ENCODE results near the gene USH2A. TPM values are rescaled to one million over a fixed set of nuclear protein-coding genes. Genes with fewer than 3 reads are reported as not detected.

USH2A gene
- polyA plus RNA-seq, 1 donor from 2014 or later = 0.17 TPM

DNA sequence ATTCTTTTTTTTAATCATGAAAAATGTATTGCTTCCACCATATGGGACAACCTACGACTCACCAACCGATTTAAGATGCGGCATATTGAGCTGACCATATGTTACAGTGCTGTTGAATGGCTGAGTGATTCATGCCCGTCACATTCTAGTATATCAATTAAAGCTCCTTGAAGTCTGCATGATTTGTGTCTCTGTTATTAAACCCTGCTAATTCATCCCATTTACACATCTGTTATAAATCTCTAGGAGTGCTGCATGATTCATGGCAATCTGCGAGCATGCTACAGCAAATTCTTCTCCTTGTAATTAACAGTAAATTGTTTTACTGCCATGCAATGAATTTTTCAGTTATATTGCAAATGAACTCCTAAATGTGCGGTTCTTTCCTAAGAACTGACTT, 239.8 kb downstream of the USH2A start:
- no peak overlapping the region for H3K27ac ChIP-seq (ENCODE audit: low read length)
- TF ChIP-seq, protein P1, sequence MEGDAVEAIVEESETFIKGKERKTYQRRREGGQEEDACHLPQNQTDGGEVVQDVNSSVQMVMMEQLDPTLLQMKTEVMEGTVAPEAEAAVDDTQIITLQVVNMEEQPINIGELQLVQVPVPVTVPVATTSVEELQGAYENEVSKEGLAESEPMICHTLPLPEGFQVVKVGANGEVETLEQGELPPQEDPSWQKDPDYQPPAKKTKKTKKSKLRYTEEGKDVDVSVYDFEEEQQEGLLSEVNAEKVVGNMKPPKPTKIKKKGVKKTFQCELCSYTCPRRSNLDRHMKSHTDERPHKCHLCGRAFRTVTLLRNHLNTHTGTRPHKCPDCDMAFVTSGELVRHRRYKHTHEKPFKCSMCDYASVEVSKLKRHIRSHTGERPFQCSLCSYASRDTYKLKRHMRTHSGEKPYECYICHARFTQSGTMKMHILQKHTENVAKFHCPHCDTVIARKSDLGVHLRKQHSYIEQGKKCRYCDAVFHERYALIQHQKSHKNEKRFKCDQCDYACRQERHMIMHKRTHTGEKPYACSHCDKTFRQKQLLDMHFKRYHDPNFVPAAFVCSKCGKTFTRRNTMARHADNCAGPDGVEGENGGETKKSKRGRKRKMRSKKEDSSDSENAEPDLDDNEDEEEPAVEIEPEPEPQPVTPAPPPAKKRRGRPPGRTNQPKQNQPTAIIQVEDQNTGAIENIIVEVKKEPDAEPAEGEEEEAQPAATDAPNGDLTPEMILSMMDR (IDR thresholded peaks at IDR 0.05; ENCODE audit: poor library complexity, severe bottlenecking) = no peak
- TF ChIP-seq EP300 (conservative IDR thresholded peaks at IDR 0.05; ENCODE audit: poor library complexity, severe bottlenecking) (no peak), POLR2AphosphoS5 (IDR thresholded peaks at IDR 0.05) (no peak), RAD21 (conservative IDR thresholded peaks at IDR 0.05) (no peak), TAF1 (IDR thresholded peaks at IDR 0.05; ENCODE audit: low read depth) (no peak), MXI1 (conservative IDR thresholded peaks at IDR 0.05; ENCODE audit: poor library complexity, severe bottlenecking) (no peak), SMC3 (conservative IDR thresholded peaks at IDR 0.05; ENCODE audit: poor library complexity) (no peak), EZH2 (IDR thresholded peaks at IDR 0.05; ENCODE audit: borderline replicate concordance, insufficient read depth, low read length, poor library complexity, severe bottlenecking) (no peak)
- TF ChIP-seq, protein P2, sequence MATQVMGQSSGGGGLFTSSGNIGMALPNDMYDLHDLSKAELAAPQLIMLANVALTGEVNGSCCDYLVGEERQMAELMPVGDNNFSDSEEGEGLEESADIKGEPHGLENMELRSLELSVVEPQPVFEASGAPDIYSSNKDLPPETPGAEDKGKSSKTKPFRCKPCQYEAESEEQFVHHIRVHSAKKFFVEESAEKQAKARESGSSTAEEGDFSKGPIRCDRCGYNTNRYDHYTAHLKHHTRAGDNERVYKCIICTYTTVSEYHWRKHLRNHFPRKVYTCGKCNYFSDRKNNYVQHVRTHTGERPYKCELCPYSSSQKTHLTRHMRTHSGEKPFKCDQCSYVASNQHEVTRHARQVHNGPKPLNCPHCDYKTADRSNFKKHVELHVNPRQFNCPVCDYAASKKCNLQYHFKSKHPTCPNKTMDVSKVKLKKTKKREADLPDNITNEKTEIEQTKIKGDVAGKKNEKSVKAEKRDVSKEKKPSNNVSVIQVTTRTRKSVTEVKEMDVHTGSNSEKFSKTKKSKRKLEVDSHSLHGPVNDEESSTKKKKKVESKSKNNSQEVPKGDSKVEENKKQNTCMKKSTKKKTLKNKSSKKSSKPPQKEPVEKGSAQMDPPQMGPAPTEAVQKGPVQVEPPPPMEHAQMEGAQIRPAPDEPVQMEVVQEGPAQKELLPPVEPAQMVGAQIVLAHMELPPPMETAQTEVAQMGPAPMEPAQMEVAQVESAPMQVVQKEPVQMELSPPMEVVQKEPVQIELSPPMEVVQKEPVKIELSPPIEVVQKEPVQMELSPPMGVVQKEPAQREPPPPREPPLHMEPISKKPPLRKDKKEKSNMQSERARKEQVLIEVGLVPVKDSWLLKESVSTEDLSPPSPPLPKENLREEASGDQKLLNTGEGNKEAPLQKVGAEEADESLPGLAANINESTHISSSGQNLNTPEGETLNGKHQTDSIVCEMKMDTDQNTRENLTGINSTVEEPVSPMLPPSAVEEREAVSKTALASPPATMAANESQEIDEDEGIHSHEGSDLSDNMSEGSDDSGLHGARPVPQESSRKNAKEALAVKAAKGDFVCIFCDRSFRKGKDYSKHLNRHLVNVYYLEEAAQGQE (IDR thresholded peaks at IDR 0.05; ENCODE audit: borderline replicate concordance) = no peak
- H2AFZ ChIP-seq (ENCODE audit: low read depth, low read length) = no peak overlapping the region
- H3K9me3 ChIP-seq (ENCODE audit: low read length) = no peaks in the 10 kb centered on the region
- H3F3A ChIP-seq (ENCODE audit: insufficient read depth, low read length, poor library complexity, severe bottlenecking) = no peaks in the 10 kb centered on the region
- H3K9me2 ChIP-seq (ENCODE audit: insufficient read depth, low read length) = no peaks in the 10 kb centered on the region
- H3K9ac ChIP-seq (ENCODE audit: low read length) = no peak overlapping the region
- H3K27me3 ChIP-seq (ENCODE audit: insufficient read depth, low read depth, low read length) = no peaks in the 10 kb centered on the region
- no peaks in the 10 kb centered on the region for H3K79me2 ChIP-seq (replicated peaks; ENCODE audit: insufficient read depth, low read length)
- H3K36me3 ChIP-seq (ENCODE audit: insufficient read depth, low read length) = no peaks in the 10 kb centered on the region
- no peak overlapping the region for H3K4me3 ChIP-seq (ENCODE audit: low read length)
- no peaks in the 10 kb centered on the region for H4K20me1 ChIP-seq (ENCODE audit: insufficient read depth)
- no peak overlapping the region for H3K4me2 ChIP-seq (ENCODE audit: low read length)

DNA sequence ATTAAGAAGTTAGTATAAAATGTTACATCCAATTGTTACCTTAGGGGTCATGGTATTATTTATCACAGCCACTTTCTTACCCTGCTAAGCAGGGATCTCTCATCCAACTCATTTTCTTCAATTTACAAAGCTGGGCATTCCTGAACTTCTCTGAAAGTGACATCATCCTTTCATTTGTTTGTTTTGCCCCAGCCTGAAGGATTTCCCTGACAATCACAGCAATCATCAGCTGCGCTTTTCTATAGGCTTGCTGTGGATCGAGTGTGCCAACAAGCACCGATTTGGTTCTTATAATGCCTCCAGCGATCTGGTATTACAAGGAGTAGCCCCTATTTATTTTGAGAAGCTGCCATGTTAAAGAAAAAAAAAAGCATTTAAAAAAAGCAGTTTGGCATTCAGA, 240.2 kb downstream of the USH2A start:
- Histone ChIP-seq H3K79me2 (replicated peaks; ENCODE audit: insufficient read depth, low read length) (no peaks in the 10 kb centered on the region), H3K9ac (ENCODE audit: low read length) (no peak overlapping the region), H3K4me2 (ENCODE audit: low read length) (no peak overlapping the region), H3K36me3 (ENCODE audit: insufficient read depth, low read length) (no peaks in the 10 kb centered on the region), H3K27me3 (ENCODE audit: insufficient read depth, low read depth, low read length) (no peaks in the 10 kb centered on the region), H4K20me1 (ENCODE audit: insufficient read depth) (no peaks in the 10 kb centered on the region), H3K9me2 (ENCODE audit: insufficient read depth, low read length) (no peaks in the 10 kb centered on the region), H2AFZ (ENCODE audit: low read depth, low read length) (no peak overlapping the region), H3K27ac (ENCODE audit: low read length) (no peak overlapping the region), H3K9me3 (ENCODE audit: low read length) (no peaks in the 10 kb centered on the region), H3K4me3 (ENCODE audit: low read length) (no peak overlapping the region), H3F3A (ENCODE audit: insufficient read depth, low read length, poor library complexity, severe bottlenecking) (no peaks in the 10 kb centered on the region)
- TF ChIP-seq MXI1 (conservative IDR thresholded peaks at IDR 0.05; ENCODE audit: poor library complexity, severe bottlenecking) (no peak), TAF1 (IDR thresholded peaks at IDR 0.05; ENCODE audit: low read depth) (no peak), EZH2 (IDR thresholded peaks at IDR 0.05; ENCODE audit: borderline replicate concordance, insufficient read depth, low read length, poor library complexity, severe bottlenecking) (no peak), SMC3 (conservative IDR thresholded peaks at IDR 0.05; ENCODE audit: poor library complexity) (no peak), RAD21 (conservative IDR thresholded peaks at IDR 0.05) (no peak), EP300 (conservative IDR thresholded peaks at IDR 0.05; ENCODE audit: poor library complexity, severe bottlenecking) (no peak), POLR2AphosphoS5 (IDR thresholded peaks at IDR 0.05) (no peak)
- TF ChIP-seq, protein P1 (IDR thresholded peaks at IDR 0.05; ENCODE audit: poor library complexity, severe bottlenecking) = no peak
- TF ChIP-seq, protein P2 (IDR thresholded peaks at IDR 0.05; ENCODE audit: borderline replicate concordance) = no peak
